ENCODE results near the gene HSPA12B. TPM values are rescaled to one million over a fixed set of nuclear protein-coding genes. Genes with fewer than 3 reads are reported as not detected.

Gene HSPA12B
- total RNA-seq, 1 donor from 2014 or later, result 13.5 TPM

Other genes starting within 250 kb of the HSPA12B start
- not detected for gene GFRA4, start 69.3 kb upstream of the HSPA12B start, total RNA-seq (ENCODE audit: insufficient read depth, low replicate concordance)
- gene ADAM33, start 50.7 kb upstream of the HSPA12B start, total RNA-seq (ENCODE audit: insufficient read depth, low replicate concordance), result 71.3 TPM
- gene SIGLEC1, start 20.1 kb upstream of the HSPA12B start, total RNA-seq (ENCODE audit: insufficient read depth, low replicate concordance), result 5.8 TPM
- gene ADISSP, start 35.1 kb downstream of the HSPA12B start, total RNA-seq (ENCODE audit: insufficient read depth, low replicate concordance), result 7.7 TPM
- 0.72 TPM for gene SPEF1, start 48.8 kb downstream of the HSPA12B start, total RNA-seq (ENCODE audit: insufficient read depth, low replicate concordance)
- gene CENPB, start 54.1 kb downstream of the HSPA12B start, total RNA-seq (ENCODE audit: insufficient read depth, low replicate concordance), result 83.3 TPM
- gene CDC25B, start 63.6 kb downstream of the HSPA12B start, total RNA-seq (ENCODE audit: insufficient read depth, low replicate concordance), result 6.7 TPM
- gene AP5S1, start 87.9 kb downstream of the HSPA12B start, total RNA-seq (ENCODE audit: insufficient read depth, low replicate concordance), result 6.3 TPM
- gene MAVS, start 114.1 kb downstream of the HSPA12B start, total RNA-seq (ENCODE audit: insufficient read depth, low replicate concordance), result 14.7 TPM
- gene PANK2, start 156.7 kb downstream of the HSPA12B start, total RNA-seq (ENCODE audit: insufficient read depth, low replicate concordance), result 61.6 TPM

Data from umbilical cord (tissue), 1 donor.